GM12801 (cell line): ENCODE results near the gene PLXND1.

Experiments used
- CTCF ChIP-seq: IDR thresholded peaks from one replicate; pipeline ENCODE4 v1.5.1; 2011; ENCODE audit warnings: control low read depth; ENCODE audit not compliant: insufficient read length; ENCODE audit errors: extremely low read depth

Gene PLXND1

GRCh38 chr3:129609591-129610182 is 3.2 kb upstream of the PLXND1 start:
- no peak for TF ChIP-seq CTCF

DNA sequence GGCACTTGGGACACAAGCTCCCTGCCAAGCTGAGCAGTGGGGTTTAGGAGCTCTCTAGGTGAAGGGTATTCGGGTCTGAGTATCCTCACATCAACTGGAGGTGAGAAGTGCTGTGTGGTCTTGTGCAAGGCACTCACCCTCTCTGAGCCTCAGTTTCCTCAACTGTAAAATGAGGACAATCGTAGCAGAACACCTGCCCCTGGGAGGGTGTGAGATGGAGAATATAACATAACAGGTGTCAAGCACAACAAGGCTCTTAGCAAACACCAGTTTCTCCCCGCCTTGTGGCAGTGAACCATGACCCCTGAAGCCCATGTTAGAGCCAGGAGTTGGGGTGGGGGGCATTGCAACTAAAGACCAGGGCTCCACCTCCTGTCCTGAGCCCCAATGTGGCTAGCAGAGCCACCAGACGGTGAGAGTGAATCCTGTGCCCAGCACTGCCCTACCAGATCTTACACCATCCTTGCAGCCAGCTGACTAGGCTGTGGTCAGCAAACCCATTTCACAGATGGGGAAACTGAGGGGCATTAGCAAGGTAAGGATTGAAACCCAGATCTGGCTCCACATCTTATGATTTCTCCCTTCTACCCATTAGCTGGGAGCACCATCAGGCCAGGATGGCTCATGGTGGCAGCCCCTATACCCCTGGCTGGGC is 2.6 kb upstream of the PLXND1 start:
- no peak for TF ChIP-seq CTCF

- TF ChIP-seq CTCF, result no peak
Measured at GRCh38 chr3:129608087-129608935, 1.8 kb upstream of the PLXND1 start.

GRCh38 chr3:129607391-129608068 is 1.1 kb upstream of the PLXND1 start:
- TF ChIP-seq CTCF, result no peak

GRCh38 chr3:129605922-129606635 is 397 bp downstream of the PLXND1 start:
- no peak for TF ChIP-seq CTCF

- TF ChIP-seq CTCF, result no peak
Measured at GRCh38 chr3:129605203-129605921, 1.1 kb downstream of the PLXND1 start.
